HepG2 (cell line): ENCODE data around the gene NAV2. TPM values are rescaled to one million over a fixed set of nuclear protein-coding genes. Genes with fewer than 3 reads are reported as not detected.

Experiments
- ATAC-seq: fragments of 200-7000 bp; cut with Tn5 transposase; 3 replicates; pipeline ENCODE4 v1.9.1; 2020; ENCODE audit warnings: mild to moderate bottlenecking, moderate library complexity
- BruUV-seq: library from RNA; stranded (reverse); fragments of 400-500 nt; replicated peaks from 2 replicates; lab custom pipeline; 2021; lab: Mats Ljungman, UMichigan
- CTCF ChIA-PET: fragments of 300-600 bp; formaldehyde crosslinking; extraction: SDS; loops from one replicate; lab custom pipeline; 2021; ENCODE audit warnings: low total read pairs, inconsistent platforms, low intra/inter-chr PET ratio; lab: Yijun Ruan, JAX
- POLR2A ChIA-PET: fragments of 350-600 bp; sonication (Branson Sonifier 250); formaldehyde crosslinking; loops from one replicate; lab custom pipeline; 2020; ENCODE audit warnings: antibody characterized with exemption, inconsistent platforms; lab: Yijun Ruan, JAX
- DNase-seq: peaks from one replicate; pipeline ENCODE4 v3.0.0-alpha.2; 2015; ENCODE audit warnings: low spot score
- FAIRE-seq: peaks from 3 replicates; lab custom pipeline; 2011; peaks lifted over from hg19 to GRCh38; lab: Jason Lieb, UNC
- H2AFZ ChIP-seq: one replicate; pipeline ENCODE4 v1.6.1; 2011; ENCODE audit warnings: low read length, inconsistent platforms
- H3K27ac ChIP-seq: fragments of 300-600 bp; 3 replicates; pipeline ENCODE4 v1.8.0; 2011; ENCODE audit warnings: mixed run types, mild to moderate bottlenecking, mixed read lengths, low read length, inconsistent platforms; ENCODE audit not compliant: insufficient read depth; ENCODE audit errors: extremely low read length
- H3K27me3 ChIP-seq, 2 experiments: fragments of 200-600 bp in 1 of 2; 2 replicates in 1 of 2; 3 replicates in 1 of 2; pipeline versions ENCODE4 v1.6.0 to v1.8.0; 2011; ENCODE audit warnings: low read length in 2 of 2, mild to moderate bottlenecking in 2 of 2, moderate library complexity in 2 of 2, inconsistent platforms in 1 of 2; ENCODE audit not compliant: insufficient read depth in 2 of 2, control insufficient read depth in 1 of 2
- H3K36me3 ChIP-seq, 2 experiments: fragments of 200-600 bp in 1 of 2; replicated peaks in 1 of 2; 2 replicates in 1 of 2; 3 replicates in 1 of 2; pipeline versions ENCODE4 v1.5.1 to v1.8.0; 2011; ENCODE audit warnings: low read length in 2 of 2, inconsistent platforms in 1 of 2; ENCODE audit not compliant: insufficient read depth in 2 of 2, control insufficient read depth in 1 of 2
- H3K4me1 ChIP-seq: 2 replicates; pipeline ENCODE4 v1.5.1; 2012; ENCODE audit warnings: low read length, inconsistent platforms; ENCODE audit not compliant: insufficient read depth
- H3K4me2 ChIP-seq: 2 replicates; pipeline ENCODE4 v1.6.0; 2011; ENCODE audit warnings: low read depth, low read length, inconsistent platforms
- H3K4me3 ChIP-seq, 3 experiments: fragments of 200-600 bp in 1 of 3; sonication (generic), shearing (Covaris generic) in 1 of 3; replicated peaks in 1 of 3; 2 replicates each; pipeline ENCODE4 v1.5.1; 2011 to 2016; ENCODE audit warnings: low read length in 3 of 3, inconsistent platforms in 2 of 3, low read depth in 2 of 3, mild to moderate bottlenecking in 2 of 3, control low read depth in 1 of 3, mixed read lengths in 1 of 3; ENCODE audit not compliant: insufficient read depth in 1 of 3
- H3K79me2 ChIP-seq: one replicate; pipeline ENCODE4 v1.6.1; 2011; ENCODE audit warnings: low read length, inconsistent platforms; ENCODE audit not compliant: insufficient read depth
- H3K9ac ChIP-seq: 2 replicates; pipeline ENCODE4 v1.6.0; 2011; ENCODE audit warnings: mild to moderate bottlenecking, low read depth, low read length, inconsistent platforms; ENCODE audit not compliant: insufficient read depth
- H3K9me3 ChIP-seq: 2 replicates; pipeline ENCODE4 v1.5.1; 2012; ENCODE audit warnings: mild to moderate bottlenecking, low read length
- H4K20me1 ChIP-seq: 2 replicates; pipeline ENCODE4 v1.6.0; 2011; ENCODE audit warnings: inconsistent platforms, mild to moderate bottlenecking, low read length, moderate library complexity; ENCODE audit not compliant: insufficient read depth
- DNMT3B ChIP-seq: conservative IDR thresholded peaks from 2 replicates; pipeline ENCODE4 v1.6.1; 2016; ENCODE audit warnings: missing biosample characterization, control low read depth
- E2F5 ChIP-seq: sonication (generic); formaldehyde crosslinking; conservative IDR thresholded peaks from 2 replicates; pipeline ENCODE4 v1.4.0; 2020; ENCODE audit warnings: missing genetic modification reagents
- GZF1 ChIP-seq: sonication (generic); formaldehyde crosslinking; IDR thresholded peaks from 2 replicates; pipeline ENCODE4 v1.5.1; 2020; ENCODE audit warnings: mild to moderate bottlenecking, missing genetic modification reagents
- HES4 ChIP-seq: sonication (generic); formaldehyde crosslinking; IDR thresholded peaks from 2 replicates; pipeline ENCODE4 v1.9.0; 2021; ENCODE audit warnings: mild to moderate bottlenecking, missing genetic modification reagents, borderline replicate concordance
- MLX ChIP-seq: IDR thresholded peaks from 2 replicates; pipeline ENCODE4 v1.6.1; 2016
- MYNN ChIP-seq: sonication (generic); formaldehyde crosslinking; IDR thresholded peaks from 2 replicates; pipeline ENCODE4 v1.4.0; 2020; ENCODE audit warnings: mild to moderate bottlenecking, low read depth, missing genetic modification reagents
- PCBP1 ChIP-seq: fragments of 200-400 bp; formaldehyde crosslinking; IDR thresholded peaks from 2 replicates; pipeline ENCODE4 v1.6.1; 2017; ENCODE audit warnings: mild to moderate bottlenecking, low read depth, low read length, borderline replicate concordance
- PCBP2 ChIP-seq: fragments of 200-400 bp; formaldehyde crosslinking; optimal IDR thresholded peaks from 2 replicates; pipeline ENCODE3; 2018; ENCODE audit warnings: low read length, low read depth; ENCODE audit not compliant: poor library complexity, severe bottlenecking
- PHF5A ChIP-seq: IDR thresholded peaks from one replicate; pipeline ENCODE4 v1.6.1; 2018; ENCODE audit warnings: low read depth, missing genetic modification reagents; ENCODE audit not compliant: unreplicated experiment
- SRSF4 ChIP-seq: fragments of 200-400 bp; formaldehyde crosslinking; IDR thresholded peaks from one replicate; pipeline ENCODE4 v1.6.1; 2018; ENCODE audit warnings: mild to moderate bottlenecking, low read depth, low read length, moderate library complexity; ENCODE audit not compliant: poor library complexity, severe bottlenecking
- TCF7L2 ChIP-seq: IDR thresholded peaks from 2 replicates; pipeline ENCODE4 v1.6.1; 2011; ENCODE audit warnings: mild to moderate bottlenecking, low read depth, low read length, moderate library complexity
- ZBTB3 ChIP-seq: sonication (generic); formaldehyde crosslinking; IDR thresholded peaks from 2 replicates; pipeline ENCODE4 v1.4.0; 2020; ENCODE audit warnings: low read depth, mild to moderate bottlenecking, moderate library complexity, missing genetic modification reagents, borderline replicate concordance
- ZNF20 ChIP-seq: sonication (generic); formaldehyde crosslinking; IDR thresholded peaks from 2 replicates; pipeline ENCODE4 v1.4.0; 2020; ENCODE audit warnings: mild to moderate bottlenecking, moderate library complexity, missing genetic modification reagents
- ZNF264 ChIP-seq: sonication (generic); formaldehyde crosslinking; IDR thresholded peaks from 2 replicates; pipeline ENCODE4 v1.4.0; 2020; ENCODE audit warnings: missing genetic modification reagents
- ZNF44 ChIP-seq: sonication (generic); formaldehyde crosslinking; IDR thresholded peaks from 2 replicates; pipeline ENCODE4 v1.5.1; 2020; ENCODE audit warnings: mild to moderate bottlenecking, missing genetic modification reagents
- ZNF619 ChIP-seq: sonication (generic); formaldehyde crosslinking; IDR thresholded peaks from 2 replicates; pipeline ENCODE4 v1.4.0; 2020; ENCODE audit warnings: mild to moderate bottlenecking, missing genetic modification reagents
- ZNF879 ChIP-seq: sonication (generic); formaldehyde crosslinking; IDR thresholded peaks from 2 replicates; pipeline ENCODE4 v1.8.1; 2023; ENCODE audit warnings: missing genetic modification reagents
- ZSCAN21 ChIP-seq: sonication (generic); formaldehyde crosslinking; IDR thresholded peaks from 2 replicates; pipeline ENCODE4 v1.8.0; 2022; ENCODE audit warnings: mild to moderate bottlenecking, missing genetic modification reagents, moderate library complexity, borderline replicate concordance
- WGBS: methylation state at CpG from one replicate; pipeline ENCODE4 v1.1.6; 2017; ENCODE audit warnings: low lambda C conversion rate; 5-methylcytosine and 5-hydroxymethylcytosine counted together
- in situ Hi-C: cut with HindIII; loops from 2 replicates; pipeline ENCODE4 v1.10.0; 2017; ENCODE audit warnings: low pct_unique_long_range_greater_than_20kb; ENCODE audit not compliant: extremely low pct_ligation_motif_present
- intact Hi-C: fragments of 100-400 bp; cut with micrococcal nuclease; formaldehyde crosslinking; loops from one replicate; pipeline ENCODE4 v1.10.0; 2022; ENCODE audit not compliant: unreplicated experiment
- polyA plus RNA-seq, 8 experiments: library from polyadenylated mRNA; depleted of rRNA in 3 of 8; stranded (reverse) in 7 of 8; unstranded in 1 of 8; fragments of >200 nt; fragmentation: Illumina TruSeq in 4 of 8; extraction: Trizol in 4 of 8; gene quantifications; 2 replicates each; pipeline versions ENCODE4 v1.2.1 to v1.2.3, GENCODE V29; 2011 to 2016; ENCODE audit warnings: low read depth in 4 of 8, missing spikeins in 1 of 8, mixed read lengths in 1 of 8; ENCODE audit not compliant: insufficient read depth in 1 of 8
- total RNA-seq, 5 experiments: library from RNA; depleted of rRNA; stranded (reverse); fragments of >200 nt; fragmentation: Illumina TruSeq; extraction: Trizol; gene quantifications; 2 replicates each; pipeline ENCODE4 v1.2.3, GENCODE V29; 2016; ENCODE audit warnings: low read depth in 1 of 5

The NAV2 gene
- total and polyA plus RNA-seq, 2 of the 13 experiments (the other 11 are each of a cell fraction or from before 2014, with no cell fraction given) = 9.3 to 34.6 TPM

GRCh38 chr11:20095189-20095588 lies 382.6 kb downstream of the NAV2 start:
- Histone ChIP-seq H3K4me2 (no peak overlapping the region), H3K36me3 (peaks cover 49 to 91% of the 10 kb centered on the region in 2 experiments), H3K9ac (no peak overlapping the region), H3K4me3 (no peak overlapping the region), H4K20me1 (no peaks in the 10 kb centered on the region), H3K27me3 (no peaks in the 10 kb centered on the region), H2AFZ (no peak overlapping the region), H3K79me2 (no peaks in the 10 kb centered on the region), H3K4me1 (peaks cover under 1% of the 10 kb centered on the region), H3K9me3 (no peaks in the 10 kb centered on the region), H3K27ac (no peak overlapping the region)
- no TSS peak for BruUV-seq
- intact Hi-C loops = no loop called here
- DNase-seq (no peak), ATAC-seq (no peak), FAIRE-seq (no peak)
- WGBS = 98% methylated on average over 4 of the region's 4 CpGs
- POLR2A ChIA-PET = no interaction called here
- TF ChIP-seq TCF7L2 = no peak
- no peak for TF ChIP-seq ZNF44 (CRISPR knock-in tag)
- no peak for TF ChIP-seq ZNF879 (CRISPR knock-in tag)
- no peak for TF ChIP-seq ZNF20
- no peak for TF ChIP-seq MLX
- no peak for TF ChIP-seq HES4 (CRISPR knock-in tag)
- no peak for TF ChIP-seq PHF5A (CRISPR knock-in tag)
- CTCF ChIA-PET = no interaction called here
- in situ Hi-C loops = no loop called here

GRCh38 chr11:20097319-20098221 lies 384.9 kb downstream of the NAV2 start:
- intact Hi-C loops = no loop called here
- FAIRE-seq = no peak
- POLR2A ChIA-PET = no interaction called here
- TF ChIP-seq SRSF4 (no peak), ZSCAN21 (CRISPR knock-in tag) (no peak), DNMT3B (no peak), ZNF619 (CRISPR knock-in tag) (no peak), PCBP1 (no peak), E2F5 (CRISPR knock-in tag) (no peak), PCBP2 (no peak), ZNF264 (CRISPR knock-in tag) (no peak), GZF1 (CRISPR knock-in tag) (no peak), ZBTB3 (CRISPR knock-in tag) (no peak), MYNN (no peak)

More at GRCh38 chr11:20097319-20098221, 384.9 kb downstream of the NAV2 start:
- DNase-seq (no peak), ATAC-seq (no peak)
- no peak overlapping the region for H2AFZ ChIP-seq
- WGBS = 94% methylated on average over 13 of the region's 13 CpGs
- H4K20me1 ChIP-seq = no peaks in the 10 kb centered on the region
- no TSS peak for BruUV-seq
- H3K4me2 ChIP-seq = no peak overlapping the region
- peaks cover 46 to 94% of the 10 kb centered on the region in 2 experiments for H3K36me3 ChIP-seq
- no peaks in the 10 kb centered on the region for H3K79me2 ChIP-seq
- H3K27ac ChIP-seq = no peak overlapping the region
- no peaks in the 10 kb centered on the region for H3K27me3 ChIP-seq
- CTCF ChIA-PET = no interaction called here
- H3K4me1 ChIP-seq = no peaks in the 10 kb centered on the region
- in situ Hi-C loops = no loop called here
- H3K4me3 ChIP-seq = no peak overlapping the region
- H3K9me3 ChIP-seq = no peaks in the 10 kb centered on the region
- H3K9ac ChIP-seq = no peak overlapping the region
